ENCODE results near the gene EXOC3.

- TF ChIP-seq CTCF (IDR thresholded peaks at IDR 0.05) (no peak), POLR2AphosphoS5 (IDR thresholded peaks at IDR 0.05) (no peak)
Observed at GRCh38 chr5:440401-441201, 2.4 kb upstream of the EXOC3 start.

Data from breast epithelium (tissue), 3 donors.